T-helper 1 cell treated with Interleukin-12 subunit alpha and Interleukin-12 subunit beta and Interleukin-4 antibody, amounts not matched to agents 30 μg/mL and 1 μg/mL, for 36 hours (primary cell): ENCODE data around the gene CFAP300.

Experiments used
- H3K27ac Mint-ChIP-seq: one replicate; pipeline ENCODE4 v1.8.0; 2021; ENCODE audit warnings: mild to moderate bottlenecking, mixed read lengths
- H3K27me3 Mint-ChIP-seq: one replicate; pipeline ENCODE4 v1.8.0; 2021; ENCODE audit warnings: low read depth, mixed read lengths
- H3K36me3 Mint-ChIP-seq: one replicate; pipeline ENCODE4 v1.8.0; 2021; ENCODE audit warnings: low read depth, mixed read lengths
- H3K4me1 Mint-ChIP-seq: one replicate; pipeline ENCODE4 v1.8.0; 2021; ENCODE audit warnings: low read depth, mixed read lengths
- H3K4me3 Mint-ChIP-seq: one replicate; pipeline ENCODE4 v1.8.0; 2021; ENCODE audit warnings: mild to moderate bottlenecking, moderate library complexity, mixed read lengths
- H3K9me3 Mint-ChIP-seq: one replicate; pipeline ENCODE4 v1.8.0; 2021; ENCODE audit warnings: mixed read lengths

Gene CFAP300

DNA sequence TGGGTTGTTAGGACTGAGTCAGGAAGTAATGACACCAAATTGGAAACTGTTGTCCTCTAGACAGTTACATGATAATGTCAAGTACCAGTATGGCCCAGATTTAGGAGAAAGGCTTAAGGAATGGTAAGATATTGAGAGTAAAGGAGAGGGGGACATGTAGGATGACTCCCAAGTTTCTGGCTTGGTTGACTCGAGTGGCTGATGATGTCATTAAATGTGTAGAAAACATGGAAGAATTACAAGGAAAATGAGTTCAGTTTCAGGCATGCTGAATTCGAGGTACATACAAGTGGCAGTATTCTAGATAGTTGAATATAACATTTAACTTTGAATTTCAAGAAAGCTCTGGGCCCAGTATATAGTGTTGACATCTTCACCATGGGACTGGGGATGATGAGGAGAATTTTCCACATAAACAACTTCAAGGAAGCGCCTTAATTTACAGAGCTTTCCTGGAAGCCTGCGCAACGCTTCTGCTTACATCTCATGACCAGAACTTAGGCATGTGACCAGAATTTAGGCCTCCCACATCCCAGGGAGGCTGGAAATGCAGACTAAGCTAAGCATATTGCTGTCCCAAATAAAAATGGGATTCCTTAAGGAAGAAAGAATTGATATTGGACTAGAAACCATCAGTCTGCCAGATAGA lies 3.8 kb downstream of the CFAP300 start:
- Mint-ChIP-seq H3K27me3 (peaks cover 31% of the 10 kb centered on the region), H3K36me3 (no peaks in the 10 kb centered on the region), H3K4me3 (no peak overlapping the region)

DNA sequence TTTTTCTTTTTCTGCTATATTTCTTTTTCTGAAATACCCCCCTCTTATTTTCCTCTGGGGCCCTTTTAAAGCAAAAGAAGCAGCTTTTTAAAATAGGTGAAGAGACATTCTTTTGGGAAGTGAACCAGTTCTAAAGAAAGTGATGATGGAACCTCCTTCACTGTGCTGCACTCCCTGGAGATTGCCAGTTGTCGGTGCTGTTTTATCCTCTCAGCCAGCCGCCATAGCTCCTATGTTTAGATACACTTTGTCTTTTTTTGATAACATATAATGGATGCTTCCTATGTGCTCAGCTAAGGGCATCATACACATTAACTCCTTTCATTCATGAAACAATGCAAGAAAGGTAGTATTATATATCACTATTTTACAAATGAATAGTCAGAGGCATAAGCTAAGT lies 14.0 kb downstream of the CFAP300 start:
- no peaks in the 10 kb centered on the region for H3K9me3 Mint-ChIP-seq
- H3K36me3 Mint-ChIP-seq, result no peaks in the 10 kb centered on the region
- H3K4me1 Mint-ChIP-seq, result no peaks in the 10 kb centered on the region
- H3K27me3 Mint-ChIP-seq, result peaks cover 2% of the 10 kb centered on the region
- no peak overlapping the region for H3K4me3 Mint-ChIP-seq
- no peak overlapping the region for H3K27ac Mint-ChIP-seq

More for the DNA sequence above, 3.8 kb downstream of the CFAP300 start:
- Mint-ChIP-seq H3K4me1 (peaks cover 3% of the 10 kb centered on the region), H3K9me3 (no peaks in the 10 kb centered on the region), H3K27ac (no peak overlapping the region)

DNA sequence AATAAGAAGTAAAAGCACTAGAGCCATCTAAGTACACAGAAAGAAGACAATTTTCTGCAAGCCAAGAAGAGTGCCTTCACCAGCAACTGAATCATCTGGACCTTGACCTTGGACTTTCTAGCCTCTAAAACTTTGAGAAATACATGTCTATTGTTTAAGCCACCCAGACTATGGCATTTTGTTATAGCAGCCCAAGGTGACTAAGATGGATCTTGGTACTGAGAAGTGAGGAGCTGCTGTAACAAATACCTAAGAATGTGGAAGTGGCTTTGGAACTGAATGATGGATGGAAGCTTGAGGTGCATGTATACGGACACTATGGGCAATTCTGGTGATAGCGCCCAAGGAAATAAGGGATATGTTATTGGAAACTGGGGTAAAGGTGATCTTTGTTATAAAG lies 14.9 kb downstream of the CFAP300 start:
- no peaks in the 10 kb centered on the region for H3K36me3 Mint-ChIP-seq
- no peak overlapping the region for H3K27ac Mint-ChIP-seq
- H3K4me1 Mint-ChIP-seq, result no peaks in the 10 kb centered on the region
- peaks cover 2% of the 10 kb centered on the region for H3K27me3 Mint-ChIP-seq
- no peaks in the 10 kb centered on the region for H3K9me3 Mint-ChIP-seq
- H3K4me3 Mint-ChIP-seq, result no peak overlapping the region

DNA sequence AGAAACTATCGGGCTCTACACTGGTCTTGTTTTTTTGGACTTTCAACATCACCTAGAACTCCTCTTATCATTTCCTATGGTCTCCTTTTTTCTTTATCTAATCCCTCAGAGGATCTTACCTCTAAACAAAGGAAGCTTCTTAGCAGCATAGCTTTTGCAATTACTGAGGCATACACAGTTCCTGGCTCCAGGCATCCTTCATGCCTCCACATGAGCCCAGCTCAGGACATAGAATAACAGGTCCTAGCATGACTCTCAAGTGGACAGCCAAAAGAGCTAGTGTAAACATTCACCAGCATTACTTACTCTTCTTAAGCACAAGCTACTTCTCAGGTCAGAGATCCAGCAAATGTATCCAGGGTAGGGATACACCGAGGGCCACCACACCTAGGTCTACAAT lies 17.1 kb downstream of the CFAP300 start:
- H3K4me1 Mint-ChIP-seq, result no peaks in the 10 kb centered on the region
- H3K4me3 Mint-ChIP-seq, result no peak overlapping the region
- H3K27me3 Mint-ChIP-seq, result peaks cover 2% of the 10 kb centered on the region
- H3K9me3 Mint-ChIP-seq, result no peaks in the 10 kb centered on the region
- H3K27ac Mint-ChIP-seq, result no peak overlapping the region
- no peaks in the 10 kb centered on the region for H3K36me3 Mint-ChIP-seq

DNA sequence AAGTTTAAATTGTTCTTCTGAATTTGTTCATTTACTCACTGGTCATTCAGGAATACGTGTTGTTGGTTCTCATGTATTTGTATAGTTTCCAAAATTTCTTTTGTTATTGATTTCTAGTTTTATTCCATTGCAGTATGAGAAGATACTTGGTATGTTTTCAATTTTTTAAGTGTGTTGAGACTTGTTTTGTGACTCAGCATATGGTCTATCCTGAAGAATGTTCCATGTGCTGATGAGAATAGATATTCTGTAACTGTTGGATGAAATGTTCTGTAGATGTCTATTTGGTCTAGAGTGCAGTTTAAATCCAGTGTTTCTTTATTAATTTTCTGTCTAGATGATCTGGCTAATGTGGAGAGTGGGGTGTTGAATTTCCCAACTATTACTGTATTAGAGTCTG lies 23.5 kb downstream of the CFAP300 start:
- peaks cover 29% of the 10 kb centered on the region for H3K9me3 Mint-ChIP-seq
- no peaks in the 10 kb centered on the region for H3K4me1 Mint-ChIP-seq
- H3K36me3 Mint-ChIP-seq, result peaks cover 1% of the 10 kb centered on the region
- H3K27ac Mint-ChIP-seq, result no peak overlapping the region
- H3K4me3 Mint-ChIP-seq, result no peak overlapping the region
- H3K27me3 Mint-ChIP-seq, result no peaks in the 10 kb centered on the region

DNA sequence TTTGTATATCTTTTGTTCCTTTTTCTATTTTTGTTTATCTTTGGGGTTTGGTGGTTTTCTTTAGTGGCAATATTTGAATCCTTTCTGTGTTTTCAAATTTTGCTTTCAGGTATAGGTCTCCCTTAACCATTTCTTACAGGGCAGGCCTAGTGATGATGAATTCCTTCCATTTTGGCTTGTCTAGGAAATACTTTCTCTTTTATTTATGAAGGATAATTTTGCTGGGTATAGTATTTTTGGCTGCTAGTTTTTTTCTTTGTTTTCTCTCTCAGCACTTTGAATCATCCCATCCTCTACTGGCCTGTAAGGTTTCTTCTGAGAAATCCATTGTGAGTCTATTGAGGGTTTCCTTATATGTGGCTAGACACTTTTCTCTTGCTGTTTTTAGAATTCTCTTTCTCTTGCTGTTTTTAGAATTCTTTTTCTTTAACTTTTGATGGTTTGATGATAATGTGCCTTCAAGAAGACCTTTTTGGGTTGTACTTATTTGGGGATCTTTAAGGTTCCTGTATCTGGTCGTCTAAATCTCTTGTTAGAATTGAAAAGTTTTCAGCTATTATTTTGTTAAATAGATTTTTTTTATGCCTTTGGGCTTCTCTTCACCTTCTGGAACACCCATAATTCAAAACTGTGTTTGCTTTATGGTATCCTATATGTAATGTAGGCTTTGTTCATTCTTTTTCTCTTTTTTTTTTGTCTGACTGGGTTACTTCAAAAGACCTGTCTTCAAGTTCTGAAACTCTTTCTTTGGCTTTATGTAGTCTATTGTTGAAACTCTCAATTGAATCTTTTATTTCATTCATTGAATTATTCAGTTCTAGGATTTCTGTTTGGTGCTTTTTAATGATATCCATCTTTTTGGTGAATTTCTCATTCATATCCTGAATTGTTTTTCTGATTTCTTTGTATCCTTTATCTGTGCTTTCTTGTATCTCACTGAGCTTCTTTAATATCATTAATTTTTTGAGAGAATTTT lies 24.5 kb downstream of the CFAP300 start:
- Mint-ChIP-seq H3K27ac (no peak overlapping the region), H3K4me3 (no peak overlapping the region), H3K27me3 (no peaks in the 10 kb centered on the region), H3K36me3 (peaks cover 1% of the 10 kb centered on the region), H3K9me3 (peaks cover 29% of the 10 kb centered on the region), H3K4me1 (no peaks in the 10 kb centered on the region)

DNA sequence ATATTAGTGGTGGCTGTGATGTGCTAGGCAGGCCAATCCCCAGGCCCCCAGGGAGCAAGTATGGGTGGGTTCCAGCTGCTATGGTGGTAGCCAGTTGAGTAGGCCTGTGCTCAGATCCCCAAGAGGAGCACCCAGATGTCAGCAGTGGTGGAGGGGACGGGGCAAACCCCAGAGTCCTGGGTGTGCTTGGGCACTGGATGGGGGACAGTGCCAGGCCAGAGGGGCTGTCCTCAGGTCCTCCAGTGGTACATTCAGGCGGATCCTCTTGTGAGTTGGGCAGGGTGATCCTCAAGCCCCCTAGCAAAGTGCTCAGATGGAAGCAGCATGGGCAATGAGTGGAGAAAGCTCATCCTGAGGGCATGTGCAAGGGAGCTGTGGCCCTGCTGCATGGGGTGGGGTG lies 26.0 kb downstream of the CFAP300 start:
- no peak overlapping the region for H3K27ac Mint-ChIP-seq
- no peaks in the 10 kb centered on the region for H3K4me1 Mint-ChIP-seq
- H3K9me3 Mint-ChIP-seq, result peaks cover 29% of the 10 kb centered on the region
- H3K27me3 Mint-ChIP-seq, result no peaks in the 10 kb centered on the region
- no peak overlapping the region for H3K4me3 Mint-ChIP-seq
- peaks cover 1% of the 10 kb centered on the region for H3K36me3 Mint-ChIP-seq

DNA sequence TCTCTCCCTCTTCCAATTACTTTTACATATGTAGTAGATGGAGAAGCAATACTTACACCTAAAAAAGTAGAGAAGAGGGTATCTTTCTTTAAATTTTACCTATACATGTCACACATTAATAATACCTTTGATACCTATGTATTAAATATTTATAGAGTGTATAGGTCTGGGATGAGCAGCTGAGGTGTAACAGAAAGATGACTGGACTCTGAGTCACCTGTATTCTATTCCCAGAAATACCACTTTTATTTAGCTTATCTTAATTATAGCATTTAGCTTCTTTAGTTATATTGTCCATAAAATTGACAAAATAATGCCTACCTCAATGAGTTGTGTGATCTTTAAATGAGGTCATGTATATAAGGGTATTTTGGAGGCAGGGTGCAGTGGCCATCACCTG lies 32.4 kb downstream of the CFAP300 start:
- H3K36me3 Mint-ChIP-seq, result no peaks in the 10 kb centered on the region
- H3K4me3 Mint-ChIP-seq, result no peak overlapping the region
- no peak overlapping the region for H3K27ac Mint-ChIP-seq
- no peaks in the 10 kb centered on the region for H3K4me1 Mint-ChIP-seq
- no peaks in the 10 kb centered on the region for H3K9me3 Mint-ChIP-seq
- H3K27me3 Mint-ChIP-seq, result no peaks in the 10 kb centered on the region

DNA sequence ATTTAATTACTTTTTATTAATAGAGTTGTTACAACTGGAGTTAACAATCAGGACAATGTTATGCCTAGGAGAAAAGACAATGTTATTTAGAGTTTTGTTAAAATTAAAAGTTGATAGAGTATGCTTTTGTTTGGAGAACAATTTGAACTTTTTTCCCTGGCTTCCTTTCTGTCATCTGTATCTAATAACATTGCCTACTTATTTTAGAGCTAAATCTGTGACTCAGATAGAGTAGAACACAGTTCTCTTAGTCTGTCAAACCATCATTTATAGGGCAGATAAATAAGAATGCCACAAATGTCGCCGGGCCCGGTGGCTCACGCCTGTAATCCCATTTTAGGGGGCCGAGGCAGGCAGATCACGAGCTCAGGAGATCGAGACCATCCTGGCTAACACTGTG lies 34.1 kb downstream of the CFAP300 start:
- no peaks in the 10 kb centered on the region for H3K36me3 Mint-ChIP-seq
- H3K4me1 Mint-ChIP-seq, result no peaks in the 10 kb centered on the region
- H3K4me3 Mint-ChIP-seq, result no peak overlapping the region
- no peaks in the 10 kb centered on the region for H3K27me3 Mint-ChIP-seq
- H3K27ac Mint-ChIP-seq, result no peak overlapping the region
- H3K9me3 Mint-ChIP-seq, result no peaks in the 10 kb centered on the region

DNA sequence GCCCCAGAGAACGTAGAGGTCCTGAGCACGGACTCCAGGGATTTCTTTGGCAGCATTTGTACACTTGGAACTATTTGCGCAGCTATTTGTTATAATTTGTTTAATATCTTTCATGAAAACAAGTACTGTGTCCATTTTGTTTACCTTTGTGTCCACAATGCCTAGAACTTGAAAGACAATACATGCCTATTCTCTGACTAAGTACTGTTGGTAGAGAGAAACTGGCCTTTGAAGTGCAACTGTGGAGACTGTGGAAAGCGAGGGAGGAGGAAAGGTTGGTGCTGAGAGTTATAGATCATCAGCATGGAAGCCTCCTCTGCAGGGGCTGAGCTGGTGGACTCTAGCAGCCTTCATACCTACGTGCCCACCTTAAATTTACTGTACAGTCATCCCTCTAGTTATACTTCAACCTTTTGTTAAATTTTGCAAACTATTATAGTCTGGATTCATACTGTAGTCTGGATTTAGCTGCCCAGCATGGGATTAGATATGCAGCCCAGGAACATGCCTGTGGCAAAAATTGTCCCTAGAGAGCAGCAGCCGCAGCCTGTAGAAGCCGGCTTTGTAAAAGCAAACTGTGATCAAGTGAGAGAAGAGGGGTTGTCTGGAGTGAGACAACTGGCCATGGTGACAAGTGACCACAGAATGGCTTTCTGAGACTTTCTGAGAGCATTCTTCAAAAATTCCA lies 38.8 kb downstream of the CFAP300 start:
- Mint-ChIP-seq H3K4me3 (no peak overlapping the region), H3K27ac (no peak overlapping the region), H3K36me3 (no peaks in the 10 kb centered on the region), H3K27me3 (no peaks in the 10 kb centered on the region), H3K9me3 (no peaks in the 10 kb centered on the region), H3K4me1 (no peaks in the 10 kb centered on the region)

DNA sequence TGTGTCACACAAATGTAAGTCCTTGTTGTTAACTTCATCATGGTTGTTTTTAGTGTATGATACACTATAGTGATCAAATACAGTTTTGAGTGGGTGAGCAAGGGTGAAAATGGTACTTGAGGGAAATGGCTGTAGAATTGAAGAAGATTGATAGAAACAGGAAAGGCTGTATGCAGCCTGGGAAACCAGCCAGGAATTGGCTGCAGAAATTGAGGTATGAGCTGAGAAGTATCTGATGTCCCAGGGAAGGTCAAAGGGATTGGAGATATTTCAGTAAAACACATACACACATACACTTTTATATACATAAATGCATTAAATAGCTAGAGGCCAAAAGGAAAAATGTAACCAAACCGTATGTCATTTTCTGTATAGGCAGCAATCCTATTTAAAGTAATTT lies 49.9 kb downstream of the CFAP300 start:
- Mint-ChIP-seq H3K9me3 (no peaks in the 10 kb centered on the region), H3K4me3 (no peak overlapping the region), H3K27ac (no peak overlapping the region), H3K27me3 (no peaks in the 10 kb centered on the region), H3K4me1 (no peaks in the 10 kb centered on the region), H3K36me3 (no peaks in the 10 kb centered on the region)

DNA sequence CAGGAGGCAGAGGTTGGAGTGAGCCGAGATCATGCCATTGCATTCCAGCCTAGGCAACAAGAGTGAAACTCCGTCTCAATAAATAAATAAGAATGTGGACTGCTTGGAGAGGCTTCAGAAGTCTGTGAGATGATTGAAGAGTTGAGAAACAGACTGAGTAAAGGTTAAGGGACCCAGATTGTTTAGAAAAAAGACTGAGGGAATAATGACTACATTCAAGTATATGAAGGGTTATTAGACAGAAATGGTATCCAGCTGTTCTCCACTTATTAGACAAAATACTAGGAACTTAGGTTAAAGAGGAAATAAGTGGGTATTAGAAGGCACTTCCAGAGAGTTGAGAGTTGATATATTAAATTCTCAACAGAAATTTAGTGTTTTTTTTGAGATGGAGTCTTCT lies 52.5 kb downstream of the CFAP300 start:
- H3K27me3 Mint-ChIP-seq, result no peaks in the 10 kb centered on the region
- H3K4me3 Mint-ChIP-seq, result no peak overlapping the region
- H3K9me3 Mint-ChIP-seq, result no peaks in the 10 kb centered on the region
- H3K27ac Mint-ChIP-seq, result no peak overlapping the region
- no peaks in the 10 kb centered on the region for H3K4me1 Mint-ChIP-seq
- no peaks in the 10 kb centered on the region for H3K36me3 Mint-ChIP-seq

DNA sequence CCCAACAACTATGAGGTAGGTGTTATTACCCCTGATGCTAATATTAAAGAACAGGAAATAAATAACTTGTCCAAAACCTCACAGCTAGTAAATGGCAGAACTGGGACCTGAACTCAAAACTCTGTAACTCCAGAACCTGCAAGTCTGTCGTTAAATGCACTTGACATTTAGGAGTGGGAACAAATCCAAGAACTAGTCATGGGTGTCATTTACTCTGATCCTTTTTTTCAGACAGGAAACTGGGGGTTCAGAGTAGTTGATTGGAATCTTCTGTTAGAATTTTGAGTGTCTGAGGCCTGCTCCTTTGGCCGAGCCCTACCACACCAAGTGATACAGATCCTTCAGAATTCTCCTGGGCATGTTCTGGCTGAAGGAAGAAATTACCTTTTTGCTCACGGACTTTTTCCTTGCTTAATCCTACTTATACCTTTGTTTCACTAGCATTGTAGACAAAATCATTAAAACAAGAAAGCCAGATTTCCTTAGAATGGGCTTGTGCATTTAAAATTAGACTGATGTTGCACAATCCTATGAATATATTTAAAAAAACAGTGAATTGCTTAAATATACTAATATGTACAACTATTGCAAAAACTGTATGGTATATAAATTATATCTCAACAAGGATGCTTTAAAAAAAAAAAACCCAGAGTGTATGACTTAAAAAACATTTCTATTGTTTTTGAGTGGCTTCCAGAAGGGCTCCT lies 61.6 kb downstream of the CFAP300 start:
- H3K27ac Mint-ChIP-seq, result no peak overlapping the region
- no peaks in the 10 kb centered on the region for H3K9me3 Mint-ChIP-seq
- H3K27me3 Mint-ChIP-seq, result peaks cover 52% of the 10 kb centered on the region
- peak overlapping the region; percentile 9 for H3K4me3 Mint-ChIP-seq
- H3K36me3 Mint-ChIP-seq, result no peaks in the 10 kb centered on the region
- peaks cover 8% of the 10 kb centered on the region for H3K4me1 Mint-ChIP-seq
